CD14-positive monocyte (primary cell): ENCODE results near the gene LRRC34. TPM values are rescaled to one million over a fixed set of nuclear protein-coding genes. Genes with fewer than 3 reads are reported as not detected.

Experiments
- DNase-seq, 3 donors: peaks; one replicate each; pipeline ENCODE4 v3.0.0-alpha.2; 2011 to 2022
- H2AFZ ChIP-seq: 2 replicates; pipeline ENCODE4 v1.6.0; 2012; ENCODE audit warnings: mild to moderate bottlenecking, low read depth, low read length, inconsistent platforms; ENCODE audit not compliant: insufficient read depth, poor library complexity, severe bottlenecking
- H3K27ac ChIP-seq, 2 donors: 1 replicate in 1 of 2; 2 replicates in 1 of 2; pipeline ENCODE4 v1.5.1; 2012 to 2013; ENCODE audit warnings: low read length in 2 of 2, control low read depth in 1 of 2, inconsistent platforms in 1 of 2, low read depth in 1 of 2, mild to moderate bottlenecking in 1 of 2
- H3K27me3 ChIP-seq, 2 donors: one replicate each; pipeline versions ENCODE4 v1.6.0 to v1.6.1; 2011 to 2013; ENCODE audit warnings: low read length in 2 of 2; ENCODE audit not compliant: control insufficient read depth in 2 of 2, insufficient read depth in 2 of 2
- H3K36me3 ChIP-seq, 2 donors: replicated peaks in 1 of 2; 1 replicate in 1 of 2; 2 replicates in 1 of 2; pipeline versions ENCODE4 v1.5.1 to v1.6.1; 2012 to 2013; ENCODE audit warnings: low read length in 2 of 2, control low read depth in 1 of 2, inconsistent platforms in 1 of 2, mild to moderate bottlenecking in 1 of 2; ENCODE audit not compliant: insufficient read depth in 2 of 2, control insufficient read depth in 1 of 2
- H3K4me1 ChIP-seq, 2 donors: 1 replicate in 1 of 2; 2 replicates in 1 of 2; pipeline versions ENCODE4 v1.5.1 to v1.6.1; 2012 to 2013; ENCODE audit warnings: low read length in 2 of 2, control low read depth in 1 of 2, inconsistent platforms in 1 of 2, mild to moderate bottlenecking in 1 of 2, moderate library complexity in 1 of 2; ENCODE audit not compliant: insufficient read depth in 2 of 2, control insufficient read depth in 1 of 2
- H3K4me2 ChIP-seq: replicated peaks from 2 replicates; pipeline ENCODE3; 2012; ENCODE audit warnings: low read length, moderate library complexity, mild to moderate bottlenecking; ENCODE audit not compliant: poor library complexity, severe bottlenecking; ENCODE audit errors: extremely low read depth
- H3K4me3 ChIP-seq, 3 experiments: fragments of 200-600 bp in 1 of 3; sonication (generic) in 1 of 3; replicated peaks in 1 of 3; 1 replicate in 2 of 3; 2 replicates in 1 of 3; pipeline ENCODE4 v1.5.1; 2011 to 2013; ENCODE audit warnings: low read length in 3 of 3, mild to moderate bottlenecking in 3 of 3, control low read depth in 2 of 3, low read depth in 2 of 3, inconsistent platforms in 1 of 3, moderate library complexity in 1 of 3
- H3K79me2 ChIP-seq: 2 replicates; pipeline ENCODE4 v1.6.0; 2012; ENCODE audit warnings: mild to moderate bottlenecking, control low read depth, inconsistent platforms, low read length, moderate library complexity; ENCODE audit not compliant: insufficient read depth
- H3K9ac ChIP-seq: 2 replicates; pipeline ENCODE4 v1.6.0; 2017; ENCODE audit warnings: low read length, mild to moderate bottlenecking; ENCODE audit not compliant: insufficient read depth, poor library complexity, severe bottlenecking
- H3K9me3 ChIP-seq, 2 donors: replicated peaks in 1 of 2; 1 replicate in 1 of 2; 2 replicates in 1 of 2; pipeline versions ENCODE4 v1.5.1 to v1.6.1; 2012 to 2013; ENCODE audit warnings: low read length in 2 of 2, control low read depth in 1 of 2; ENCODE audit not compliant: control insufficient read depth in 1 of 2, insufficient read depth in 1 of 2
- H4K20me1 ChIP-seq: 2 replicates; pipeline ENCODE4 v1.6.0; 2012; ENCODE audit warnings: mild to moderate bottlenecking, low read length, control low read depth, moderate library complexity; ENCODE audit not compliant: insufficient read depth
- H3K27ac Mint-ChIP-seq, 7 donors: one replicate each; pipeline ENCODE4 v1.8.0; 2020; ENCODE audit warnings: mild to moderate bottlenecking in 7 of 7, mixed read lengths in 7 of 7, moderate library complexity in 6 of 7, inconsistent platforms in 2 of 7
- H3K27me3 Mint-ChIP-seq, 3 donors: one replicate each; pipeline ENCODE4 v1.8.0; 2021 to 2022; ENCODE audit warnings: low read depth in 3 of 3, mild to moderate bottlenecking in 3 of 3, mixed read lengths in 3 of 3, moderate library complexity in 3 of 3, inconsistent platforms in 1 of 3
- H3K36me3 Mint-ChIP-seq, 2 donors: one replicate each; pipeline ENCODE4 v1.8.0; 2020; ENCODE audit warnings: mixed read lengths in 2 of 2, inconsistent platforms in 1 of 2, mild to moderate bottlenecking in 1 of 2
- H3K4me1 Mint-ChIP-seq: one replicate; pipeline ENCODE4 v1.8.0; 2020; ENCODE audit warnings: mild to moderate bottlenecking, mixed read lengths
- H3K4me3 Mint-ChIP-seq, 2 donors: one replicate each; pipeline ENCODE4 v1.8.0; 2020; ENCODE audit warnings: mild to moderate bottlenecking in 2 of 2, mixed read lengths in 2 of 2, moderate library complexity in 1 of 2
- H3K9me3 Mint-ChIP-seq, 7 donors: one replicate each; pipeline ENCODE4 v1.8.0; 2020 to 2022; ENCODE audit warnings: mixed read lengths in 7 of 7, mild to moderate bottlenecking in 6 of 7, moderate library complexity in 6 of 7, inconsistent platforms in 2 of 7
- CTCF ChIP-seq: fragments of 200-600 bp; IDR thresholded peaks from one replicate; pipeline ENCODE4 v1.8.0; 2022; ENCODE audit warnings: antibody characterized with exemption, mild to moderate bottlenecking
- WGBS: methylation state at CpG from one replicate; pipeline ENCODE4 v1.1.5; 2013; ENCODE audit warnings: missing lambda C conversion rate; ENCODE audit not compliant: insufficient coverage; 5-methylcytosine and 5-hydroxymethylcytosine counted together
- intact Hi-C, 2 donors: fragments of 100-400 bp; cut with micrococcal nuclease; formaldehyde crosslinking; loops; one replicate each; pipeline versions ENCODE4 v1.15.0 to v1.15.1; 2023
- polyA plus RNA-seq, 3 donors: library from polyadenylated mRNA; depleted of rRNA in 1 of 3; unstranded in 2 of 3; stranded (reverse) in 1 of 3; fragments of 300-500 nt in 2 of 3; fragments of >200 nt in 1 of 3; fragmentation: Illumina TruSeq in 2 of 3; gene quantifications; 1 replicate in 2 of 3; 2 replicates in 1 of 3; pipeline ENCODE4 v1.2.3, GENCODE V29; 2012 to 2021

Gene LRRC34
- polyA plus RNA-seq, 3 donors, result 0.25 to 0.61 (median 0.43) TPM

DNA sequence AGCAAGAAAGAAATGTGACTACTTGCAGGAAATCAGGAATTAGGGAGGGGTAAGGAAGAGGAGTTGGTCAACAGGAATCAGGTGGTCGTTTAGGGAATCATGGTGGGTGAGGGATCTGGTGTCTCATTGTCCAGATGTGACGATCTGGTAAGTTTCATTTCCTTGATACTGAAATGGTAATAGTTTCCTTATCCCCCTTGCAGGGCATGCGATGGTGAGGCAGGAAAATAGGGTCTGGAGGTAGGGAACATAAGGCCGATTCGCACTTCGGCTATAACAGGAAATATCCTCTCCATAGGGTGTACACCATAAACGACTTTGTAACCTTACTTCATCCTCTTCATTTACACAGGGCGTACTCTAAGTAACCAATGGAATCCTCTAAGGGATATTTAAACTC lies 574 bp upstream of the LRRC34 start:
- 20% methylated on average over 1 of the region's 8 CpGs for WGBS
- intact Hi-C loops, result no loop called here
- Histone ChIP-seq H3K36me3 (no peaks in the 10 kb centered on the region), H3K79me2 (no peaks in the 10 kb centered on the region), H3K27me3 (peaks cover 0 to 3% of the 10 kb centered on the region in 2 donors), H3K9me3 (peaks cover 0 to 8% of the 10 kb centered on the region in 2 donors), H2AFZ (peak overlapping the region; percentile 94), H4K20me1 (no peaks in the 10 kb centered on the region), H3K4me3 (peak overlapping the region; percentile 50 to 75 (median 59)), H3K27ac (peak overlapping the region in 1 of 2 donors; percentile 6), H3K9ac (peak overlapping the region; percentile 65), H3K4me2 (peak overlapping the region; percentile 87), H3K4me1 (peaks cover 26 to 31% of the 10 kb centered on the region in 2 donors)
- peaks cover 6 to 20% (median 11%) of the 10 kb centered on the region in 7 donors for H3K9me3 Mint-ChIP-seq
- peaks cover under 1 to 1% of the 10 kb centered on the region in 2 donors for H3K36me3 Mint-ChIP-seq
- peak overlapping the region; percentile 89 to 96 for H3K4me3 Mint-ChIP-seq
- peaks cover 0 to 4% (median 2%) of the 10 kb centered on the region in 3 donors for H3K27me3 Mint-ChIP-seq
- H3K27ac Mint-ChIP-seq, result peak overlapping the region in 6 of 7 donors; percentile 49 to 85 (median 65)
- DNase-seq, result no peak
- no peak for TF ChIP-seq CTCF
- H3K4me1 Mint-ChIP-seq, result peaks cover 27% of the 10 kb centered on the region

GRCh38 chr3:169811631-169812331 lies 923 bp downstream of the LRRC34 start:
- H3K27ac ChIP-seq, result no peak overlapping the region

More at GRCh38 chr3:169811631-169812331, 923 bp downstream of the LRRC34 start:
- Histone ChIP-seq H2AFZ (peak overlapping the region; percentile 94), H3K79me2 (no peaks in the 10 kb centered on the region), H3K9ac (peak overlapping the region; percentile 65), H3K9me3 (peaks cover 0 to 8% of the 10 kb centered on the region in 2 donors), H3K4me1 (peaks cover 26 to 31% of the 10 kb centered on the region in 2 donors), H3K4me3 (peak overlapping the region; percentile 50 to 75 (median 59)), H4K20me1 (no peaks in the 10 kb centered on the region), H3K36me3 (no peaks in the 10 kb centered on the region), H3K27me3 (peaks cover 0 to 3% of the 10 kb centered on the region in 2 donors), H3K4me2 (peak overlapping the region; percentile 87)
- Mint-ChIP-seq H3K36me3 (peaks cover 2 to 3% of the 10 kb centered on the region in 2 donors), H3K4me3 (peak overlapping the region; percentile 89 to 96), H3K4me1 (peaks cover 27% of the 10 kb centered on the region), H3K27me3 (peaks cover 0 to 4% (median 2%) of the 10 kb centered on the region in 3 donors), H3K9me3 (peaks cover 6 to 18% (median 10%) of the 10 kb centered on the region in 7 donors), H3K27ac (peak overlapping the region in 1 of 7 donors; percentile 35)
- intact Hi-C loops, result no loop called here
- under 1% methylated on average over 22 of the region's 29 CpGs for WGBS
- no peak for TF ChIP-seq CTCF
- DNase-seq, result peak in 1 of 3 donors; percentile 8
